ENCODE measurements around the gene L3MBTL1. TPM values are rescaled to one million over a fixed set of nuclear protein-coding genes. Genes with fewer than 3 reads are reported as not detected.

The L3MBTL1 gene
- total RNA-seq, 1 experiment from 2014 or later: 21.6 TPM

GRCh38 chr20:43579861-43580793, 72.6 kb downstream of the L3MBTL1 start:
- no peaks in the 10 kb centered on the region for H3K4me1 ChIP-seq (ENCODE audit: control insufficient read depth in 1 of 2, insufficient read depth in 2 of 2, low read length in 2 of 2)
- ChIA-PET CTCF (no interaction called here), RAD21 (ENCODE audit: low non-redundant PET in 1 of 2, low total read pairs in 2 of 2, uncharacterized antibody in 2 of 2, unreplicated experiment in 2 of 2) (no interaction called here), POLR2A (no interaction called here)
- H3K9me2 ChIP-seq (ENCODE audit: insufficient read depth): no peaks in the 10 kb centered on the region
- no peak overlapping the region for H3K9ac ChIP-seq (ENCODE audit: low read length)
- intact Hi-C loops (cut with micrococcal nuclease): no loop called here
- H3K27ac ChIP-seq (ENCODE audit: low read depth, low read length): no peak overlapping the region
- no peak overlapping the region for H2AFZ ChIP-seq (ENCODE audit: low read depth, low read length, poor library complexity, severe bottlenecking)
- no peak overlapping the region for H3K4me2 ChIP-seq (ENCODE audit: low read length)
- H3K9me3 ChIP-seq (ENCODE audit: control insufficient read depth in 1 of 2, insufficient read depth in 1 of 2, low read depth in 1 of 2, low read length in 2 of 2): no peaks in the 10 kb centered on the region
- TF ChIP-seq ZNF274 (IDR thresholded peaks at IDR 0.05; ENCODE audit: low read depth, low read length) (no peak), MAX (IDR thresholded peaks at IDR 0.05) (no peak), SIN3A (IDR thresholded peaks at IDR 0.05; ENCODE audit: low read depth) (no peak), JUND (IDR thresholded peaks at IDR 0.05) (no peak), CTCF (IDR thresholded peaks at IDR 0.05 in 2 of 3, conservative IDR thresholded peaks at IDR 0.05 in 1 of 3; ENCODE audit: borderline replicate concordance in 1 of 3, insufficient read depth in 1 of 3, low read depth in 2 of 3, low read length in 2 of 3) (no peak), ELF1 (IDR thresholded peaks at IDR 0.05; ENCODE audit: borderline replicate concordance, low read depth) (no peak), SRF (IDR thresholded peaks at IDR 0.05; ENCODE audit: low read depth) (no peak), EZH2 (IDR thresholded peaks at IDR 0.05) (no peak), FOSL1 (IDR thresholded peaks at IDR 0.05; ENCODE audit: low read depth) (no peak), CEBPB (IDR thresholded peaks at IDR 0.05; ENCODE audit: low read depth) (no peak)
- H3K36me3 ChIP-seq (ENCODE audit: control insufficient read depth in 1 of 2, insufficient read depth in 2 of 2, low read length in 2 of 2): no peaks in the 10 kb centered on the region
- H3K4me3 ChIP-seq (replicated peaks in 1 of 2; ENCODE audit: low read depth in 1 of 2, low read length in 2 of 2): no peak overlapping the region
- no peaks in the 10 kb centered on the region for H3K79me2 ChIP-seq (ENCODE audit: insufficient read depth, low read length)
- no peaks in the 10 kb centered on the region for H4K20me1 ChIP-seq (ENCODE audit: insufficient read depth)
- no peak for DNase-seq (ENCODE audit: low read depth, low spot score)
- H3K27me3 ChIP-seq (ENCODE audit: insufficient read depth, low read length): no peaks in the 10 kb centered on the region
- BruUV-seq (replicated peaks): no TSS peak
- no peak for ATAC-seq

All from HCT116 (cell line).